ENCODE measurements around the gene DDX3X.
"Not testable (repeated sequence)": the region's sequence is repeated elsewhere in the genome, so short reads cannot be mapped to it uniquely, and the experiment has no call there.

The DDX3X gene

DNA sequence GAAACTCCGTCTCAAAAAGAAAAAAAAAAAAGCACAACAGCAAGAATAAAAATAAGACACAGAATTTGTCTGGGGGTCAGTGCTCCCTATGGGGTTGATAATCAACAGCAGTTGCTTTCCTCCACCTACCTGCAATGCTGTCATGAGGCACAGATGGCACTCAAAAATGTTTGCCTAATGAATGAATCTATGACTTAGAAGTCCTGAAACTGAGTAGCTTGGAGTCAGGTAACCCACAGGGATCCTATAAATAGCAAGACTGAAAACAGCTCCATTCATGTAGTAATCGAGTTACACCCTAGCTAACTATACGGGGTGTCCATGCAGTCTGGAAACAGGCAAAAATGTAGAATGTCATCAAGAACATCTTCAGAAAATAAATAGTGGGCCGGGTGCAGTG, 19.8 kb upstream of the DDX3X start:
- Histone ChIP-seq H3F3A (ENCODE audit: control insufficient read depth, insufficient read depth) (no peaks in the 10 kb centered on the region), H3K79me2 (ENCODE audit: control insufficient read depth, low read length) (no peaks in the 10 kb centered on the region), H3K27me3 (ENCODE audit: control insufficient read depth, low read length) (no peaks in the 10 kb centered on the region), H3K9me2 (replicated peaks; ENCODE audit: control insufficient read depth, low read length) (no peaks in the 10 kb centered on the region), H4K20me1 (ENCODE audit: control insufficient read depth, insufficient read depth, low read depth, low read length) (no peaks in the 10 kb centered on the region), H3K4me2 (ENCODE audit: low read length) (no peak overlapping the region), H3K36me3 (ENCODE audit: control insufficient read depth, low read length) (no peaks in the 10 kb centered on the region), H3K4me3 (ENCODE audit: low read length) (no peak overlapping the region), H3K9me3 (ENCODE audit: control insufficient read depth, insufficient read depth, low read length) (no peaks in the 10 kb centered on the region), H3K4me1 (ENCODE audit: control insufficient read depth, low read length) (no peaks in the 10 kb centered on the region), H3K27ac (ENCODE audit: low read depth, low read length) (no peak overlapping the region)
- TF ChIP-seq, protein P1, sequence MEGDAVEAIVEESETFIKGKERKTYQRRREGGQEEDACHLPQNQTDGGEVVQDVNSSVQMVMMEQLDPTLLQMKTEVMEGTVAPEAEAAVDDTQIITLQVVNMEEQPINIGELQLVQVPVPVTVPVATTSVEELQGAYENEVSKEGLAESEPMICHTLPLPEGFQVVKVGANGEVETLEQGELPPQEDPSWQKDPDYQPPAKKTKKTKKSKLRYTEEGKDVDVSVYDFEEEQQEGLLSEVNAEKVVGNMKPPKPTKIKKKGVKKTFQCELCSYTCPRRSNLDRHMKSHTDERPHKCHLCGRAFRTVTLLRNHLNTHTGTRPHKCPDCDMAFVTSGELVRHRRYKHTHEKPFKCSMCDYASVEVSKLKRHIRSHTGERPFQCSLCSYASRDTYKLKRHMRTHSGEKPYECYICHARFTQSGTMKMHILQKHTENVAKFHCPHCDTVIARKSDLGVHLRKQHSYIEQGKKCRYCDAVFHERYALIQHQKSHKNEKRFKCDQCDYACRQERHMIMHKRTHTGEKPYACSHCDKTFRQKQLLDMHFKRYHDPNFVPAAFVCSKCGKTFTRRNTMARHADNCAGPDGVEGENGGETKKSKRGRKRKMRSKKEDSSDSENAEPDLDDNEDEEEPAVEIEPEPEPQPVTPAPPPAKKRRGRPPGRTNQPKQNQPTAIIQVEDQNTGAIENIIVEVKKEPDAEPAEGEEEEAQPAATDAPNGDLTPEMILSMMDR (IDR thresholded peaks at IDR 0.05; ENCODE audit: low read depth, low read length, poor library complexity, severe bottlenecking) = no peak
- TF ChIP-seq EZH2phosphoT487 (IDR thresholded peaks at IDR 0.05; ENCODE audit: borderline replicate concordance, low read length) = no peak

GRCh38 chrX:41314881-41315280, 19.1 kb upstream of the DDX3X start:
- Histone ChIP-seq H3K27ac (ENCODE audit: low read depth, low read length) (no peak overlapping the region), H3K9me2 (replicated peaks; ENCODE audit: control insufficient read depth, low read length) (no peaks in the 10 kb centered on the region), H3K4me3 (ENCODE audit: low read length) (no peak overlapping the region), H3K4me1 (ENCODE audit: control insufficient read depth, low read length) (no peaks in the 10 kb centered on the region), H3F3A (ENCODE audit: control insufficient read depth, insufficient read depth) (no peaks in the 10 kb centered on the region), H4K20me1 (ENCODE audit: control insufficient read depth, insufficient read depth, low read depth, low read length) (no peaks in the 10 kb centered on the region), H3K79me2 (ENCODE audit: control insufficient read depth, low read length) (no peaks in the 10 kb centered on the region), H3K27me3 (ENCODE audit: control insufficient read depth, low read length) (no peaks in the 10 kb centered on the region), H3K4me2 (ENCODE audit: low read length) (no peak overlapping the region), H3K36me3 (ENCODE audit: control insufficient read depth, low read length) (no peaks in the 10 kb centered on the region), H3K9me3 (ENCODE audit: control insufficient read depth, insufficient read depth, low read length) (no peaks in the 10 kb centered on the region)
- TF ChIP-seq, protein P1 (IDR thresholded peaks at IDR 0.05; ENCODE audit: low read depth, low read length, poor library complexity, severe bottlenecking) = no peak
- TF ChIP-seq EZH2phosphoT487 (IDR thresholded peaks at IDR 0.05; ENCODE audit: borderline replicate concordance, low read length) = no peak

- H3K4me3 ChIP-seq (ENCODE audit: low read length); H3K27ac ChIP-seq (ENCODE audit: low read depth, low read length); H3K4me2 ChIP-seq (ENCODE audit: low read length): not testable (repeated sequence)
Measured at GRCh38 chrX:41316266-41316665, 17.7 kb upstream of the DDX3X start.

GRCh38 chrX:41317477-41318208, 16.3 kb upstream of the DDX3X start:
- no peak for TF ChIP-seq EZH2phosphoT487 (IDR thresholded peaks at IDR 0.05; ENCODE audit: borderline replicate concordance, low read length)
- TF ChIP-seq, protein P1 (IDR thresholded peaks at IDR 0.05; ENCODE audit: low read depth, low read length, poor library complexity, severe bottlenecking) = no peak
- Histone ChIP-seq H3K27ac (ENCODE audit: low read depth, low read length) (no peak overlapping the region), H3K79me2 (ENCODE audit: control insufficient read depth, low read length) (no peaks in the 10 kb centered on the region), H3F3A (ENCODE audit: control insufficient read depth, insufficient read depth) (no peaks in the 10 kb centered on the region), H3K4me1 (ENCODE audit: control insufficient read depth, low read length) (no peaks in the 10 kb centered on the region), H3K9me2 (replicated peaks; ENCODE audit: control insufficient read depth, low read length) (no peaks in the 10 kb centered on the region), H4K20me1 (ENCODE audit: control insufficient read depth, insufficient read depth, low read depth, low read length) (no peaks in the 10 kb centered on the region), H3K4me3 (ENCODE audit: low read length) (no peak overlapping the region), H3K27me3 (ENCODE audit: control insufficient read depth, low read length) (no peaks in the 10 kb centered on the region), H3K9me3 (ENCODE audit: control insufficient read depth, insufficient read depth, low read length) (no peaks in the 10 kb centered on the region), H3K4me2 (ENCODE audit: low read length) (no peak overlapping the region), H3K36me3 (ENCODE audit: control insufficient read depth, low read length) (no peaks in the 10 kb centered on the region)

More at GRCh38 chrX:41316266-41316665, 17.7 kb upstream of the DDX3X start:
- H3K36me3 ChIP-seq (ENCODE audit: control insufficient read depth, low read length); H3K9me3 ChIP-seq (ENCODE audit: control insufficient read depth, insufficient read depth, low read length); H3K9me2 ChIP-seq (replicated peaks; ENCODE audit: control insufficient read depth, low read length); H3K27me3 ChIP-seq (ENCODE audit: control insufficient read depth, low read length); H3K79me2 ChIP-seq (ENCODE audit: control insufficient read depth, low read length); H4K20me1 ChIP-seq (ENCODE audit: control insufficient read depth, insufficient read depth, low read depth, low read length); H3F3A ChIP-seq (ENCODE audit: control insufficient read depth, insufficient read depth); H3K4me1 ChIP-seq (ENCODE audit: control insufficient read depth, low read length): not testable (repeated sequence)
